ENCODE data around the gene ACAP2.

ACAP2 gene

GRCh38 chr3:195224980-195225580 is 217.7 kb downstream of the ACAP2 start:
- no peak for DNase-seq (ENCODE audit: low read depth in 2 of 2, low spot score in 1 of 2)

Data from stimulated activated CD8-positive, alpha-beta memory T cell treated with anti-CD3 and anti-CD28 coated beads, Interleukin-4, amount 100 ng/mL, for 1 hour (primary cell).